ENCODE measurements around the gene ZPR1. TPM values are rescaled to one million over a fixed set of nuclear protein-coding genes. Genes with fewer than 3 reads are reported as not detected.

ZPR1 gene
- total RNA-seq, 1 donor: 36.2 TPM

- H3K36me3 ChIP-seq (ENCODE audit: insufficient read depth, low read length): no peaks in the 10 kb centered on the region
- no peak for TF ChIP-seq CTCF (IDR thresholded peaks at IDR 0.05; ENCODE audit: extremely low read depth, low read depth, low read length)
- H3K4me2 ChIP-seq (ENCODE audit: insufficient read depth, low read length): no peak overlapping the region
- no peak overlapping the region for H3K27ac ChIP-seq (ENCODE audit: low read depth, low read length)
- no peak overlapping the region for H3K4me3 ChIP-seq (ENCODE audit: insufficient read depth, low read length)
- peaks cover 20% of the 10 kb centered on the region for H3K27me3 ChIP-seq (ENCODE audit: insufficient read depth, low read length)
- H3K9me3 ChIP-seq (ENCODE audit: low read depth, low read length): no peaks in the 10 kb centered on the region
- no peak overlapping the region for H2AFZ ChIP-seq (ENCODE audit: low read length)
- no peaks in the 10 kb centered on the region for H3K79me2 ChIP-seq (ENCODE audit: insufficient read depth, low read length)
- H3K4me1 ChIP-seq (ENCODE audit: insufficient read depth, low read length): peaks cover 1% of the 10 kb centered on the region
- peak; percentile 49 for DNase-seq (ENCODE audit: insufficient read length, low spot score, missing footprints)
- no peaks in the 10 kb centered on the region for H4K20me1 ChIP-seq (ENCODE audit: insufficient read depth, low read length)
Observed at GRCh38 chr11:116731821-116732220, 56.0 kb downstream of the ZPR1 start.

- Histone ChIP-seq H4K20me1 (ENCODE audit: insufficient read depth, low read length) (no peaks in the 10 kb centered on the region), H3K4me2 (ENCODE audit: insufficient read depth, low read length) (no peak overlapping the region)
Observed at GRCh38 chr11:116731097-116731761, 56.6 kb downstream of the ZPR1 start.

GRCh38 chr11:116730601-116731000 is 57.2 kb downstream of the ZPR1 start:
- TF ChIP-seq CTCF (IDR thresholded peaks at IDR 0.05; ENCODE audit: extremely low read depth, low read depth, low read length): no peak
- Histone ChIP-seq H3K36me3 (ENCODE audit: insufficient read depth, low read length) (no peaks in the 10 kb centered on the region), H3K4me3 (ENCODE audit: insufficient read depth, low read length) (no peak overlapping the region), H3K4me2 (ENCODE audit: insufficient read depth, low read length) (no peak overlapping the region), H3K9me3 (ENCODE audit: low read depth, low read length) (no peaks in the 10 kb centered on the region), H3K27me3 (ENCODE audit: insufficient read depth, low read length) (peaks cover 20% of the 10 kb centered on the region), H3K4me1 (ENCODE audit: insufficient read depth, low read length) (peaks cover 13% of the 10 kb centered on the region), H4K20me1 (ENCODE audit: insufficient read depth, low read length) (no peaks in the 10 kb centered on the region), H3K79me2 (ENCODE audit: insufficient read depth, low read length) (no peaks in the 10 kb centered on the region), H2AFZ (ENCODE audit: low read length) (no peak overlapping the region), H3K27ac (ENCODE audit: low read depth, low read length) (no peak overlapping the region)
- no peak for DNase-seq (ENCODE audit: insufficient read length, low spot score, missing footprints)

More at GRCh38 chr11:116731097-116731761, 56.6 kb downstream of the ZPR1 start:
- no peaks in the 10 kb centered on the region for H3K36me3 ChIP-seq (ENCODE audit: insufficient read depth, low read length)
- no peak overlapping the region for H2AFZ ChIP-seq (ENCODE audit: low read length)
- H3K27ac ChIP-seq (ENCODE audit: low read depth, low read length): no peak overlapping the region
- no peak overlapping the region for H3K4me3 ChIP-seq (ENCODE audit: insufficient read depth, low read length)
- H3K27me3 ChIP-seq (ENCODE audit: insufficient read depth, low read length): peaks cover 20% of the 10 kb centered on the region
- H3K4me1 ChIP-seq (ENCODE audit: insufficient read depth, low read length): peaks cover 7% of the 10 kb centered on the region
- TF ChIP-seq CTCF (IDR thresholded peaks at IDR 0.05; ENCODE audit: extremely low read depth, low read depth, low read length): no peak
- H3K79me2 ChIP-seq (ENCODE audit: insufficient read depth, low read length): no peaks in the 10 kb centered on the region
- H3K9me3 ChIP-seq (ENCODE audit: low read depth, low read length): no peaks in the 10 kb centered on the region
- peak; percentile 51 for DNase-seq (ENCODE audit: insufficient read length, low spot score, missing footprints)

- H3K27me3 ChIP-seq (ENCODE audit: insufficient read depth, low read length): peaks cover 20% of the 10 kb centered on the region
- no peak for TF ChIP-seq CTCF (IDR thresholded peaks at IDR 0.05; ENCODE audit: extremely low read depth, low read depth, low read length)
- no peaks in the 10 kb centered on the region for H3K79me2 ChIP-seq (ENCODE audit: insufficient read depth, low read length)
- peaks cover 15% of the 10 kb centered on the region for H3K4me1 ChIP-seq (ENCODE audit: insufficient read depth, low read length)
- H3K36me3 ChIP-seq (ENCODE audit: insufficient read depth, low read length): no peaks in the 10 kb centered on the region
- H2AFZ ChIP-seq (ENCODE audit: low read length): no peak overlapping the region
- no peak overlapping the region for H3K4me2 ChIP-seq (ENCODE audit: insufficient read depth, low read length)
- DNase-seq (ENCODE audit: insufficient read length, low spot score, missing footprints): no peak
- H3K4me3 ChIP-seq (ENCODE audit: insufficient read depth, low read length): no peak overlapping the region
- H3K27ac ChIP-seq (ENCODE audit: low read depth, low read length): no peak overlapping the region
- no peaks in the 10 kb centered on the region for H3K9me3 ChIP-seq (ENCODE audit: low read depth, low read length)
- no peaks in the 10 kb centered on the region for H4K20me1 ChIP-seq (ENCODE audit: insufficient read depth, low read length)
Observed at GRCh38 chr11:116730241-116730561, 57.6 kb downstream of the ZPR1 start.
